ENCODE results near the gene TMEM184A.

TMEM184A gene

GRCh38 chr7:1555813-1556543, at the start of gene TMEM184A:
TMEM184A (minus strand) TSS chr7:1556205; CDS start chr7:1555484, 721 bp downstream.
- H3K9ac ChIP-seq (ENCODE audit: insufficient read length) = no peak within 1 kb of the TSS
- no peak within 1 kb of the TSS for H3K27ac ChIP-seq
- no peak for DNase-seq (ENCODE audit: low read depth, low spot score)

GRCh38 chr7:1604383-1604782, 48.4 kb upstream of the TMEM184A start:
- H3K4me3 ChIP-seq = no peak overlapping the region
- no peaks in the 10 kb centered on the region for H3K9me3 ChIP-seq (ENCODE audit: low read depth, low read length)
- no peaks in the 10 kb centered on the region for H3K36me3 ChIP-seq (ENCODE audit: insufficient read depth, low read length)
- no peak overlapping the region for H3K9ac ChIP-seq (ENCODE audit: insufficient read length)
- no peak for DNase-seq (ENCODE audit: low read depth, low spot score)
- H3K27ac ChIP-seq = no peak overlapping the region
- no peak for TF ChIP-seq FOXP2 (optimal IDR thresholded peaks at IDR 0.05; ENCODE audit: control extremely low read depth, extremely low read length, insufficient read depth)
- no peak for TF ChIP-seq POLR2AphosphoS5 (IDR thresholded peaks at IDR 0.05; ENCODE audit: borderline replicate concordance, low read depth, low read length)
- no peak for TF ChIP-seq EZH2 (IDR thresholded peaks at IDR 0.05)

More at GRCh38 chr7:1555813-1556543, at the start of gene TMEM184A:
- TF ChIP-seq FOXP2 (optimal IDR thresholded peaks at IDR 0.05; ENCODE audit: control extremely low read depth, extremely low read length, insufficient read depth) = no peak
- TF ChIP-seq EZH2 (IDR thresholded peaks at IDR 0.05) = no peak
- TF ChIP-seq POLR2AphosphoS5 (IDR thresholded peaks at IDR 0.05; ENCODE audit: borderline replicate concordance, low read depth, low read length) = no peak
- Histone ChIP-seq H3K36me3 (ENCODE audit: insufficient read depth, low read length) (no peaks in the 10 kb centered on the region), H3K9me3 (ENCODE audit: low read depth, low read length) (no peaks in the 10 kb centered on the region), H3K4me3 (no peak within 1 kb of the TSS)

- TF ChIP-seq FOXP2 (optimal IDR thresholded peaks at IDR 0.05; ENCODE audit: control extremely low read depth, extremely low read length, insufficient read depth) (no peak), EZH2 (IDR thresholded peaks at IDR 0.05) (no peak), POLR2AphosphoS5 (IDR thresholded peaks at IDR 0.05; ENCODE audit: borderline replicate concordance, low read depth, low read length) (no peak)
Measured at GRCh38 chr7:1603346-1604225, 47.6 kb upstream of the TMEM184A start.

GRCh38 chr7:1602386-1602785, 46.4 kb upstream of the TMEM184A start:
- Histone ChIP-seq H3K9me3 (ENCODE audit: low read depth, low read length) (no peaks in the 10 kb centered on the region), H3K9ac (ENCODE audit: insufficient read length) (no peak overlapping the region), H3K4me3 (no peak overlapping the region), H3K36me3 (ENCODE audit: insufficient read depth, low read length) (no peaks in the 10 kb centered on the region), H3K27ac (no peak overlapping the region)
- DNase-seq (ENCODE audit: low read depth, low spot score) = no peak
- TF ChIP-seq EZH2 (IDR thresholded peaks at IDR 0.05) (no peak), FOXP2 (optimal IDR thresholded peaks at IDR 0.05; ENCODE audit: control extremely low read depth, extremely low read length, insufficient read depth) (no peak), POLR2AphosphoS5 (IDR thresholded peaks at IDR 0.05; ENCODE audit: borderline replicate concordance, low read depth, low read length) (no peak)

More at GRCh38 chr7:1603346-1604225, 47.6 kb upstream of the TMEM184A start:
- no peaks in the 10 kb centered on the region for H3K36me3 ChIP-seq (ENCODE audit: insufficient read depth, low read length)
- H3K9me3 ChIP-seq (ENCODE audit: low read depth, low read length) = no peaks in the 10 kb centered on the region
- H3K9ac ChIP-seq (ENCODE audit: insufficient read length) = no peak overlapping the region
- H3K27ac ChIP-seq = no peak overlapping the region
- no peak overlapping the region for H3K4me3 ChIP-seq
- no peak for DNase-seq (ENCODE audit: low read depth, low spot score)

GRCh38 chr7:1601956-1602355, 46.0 kb upstream of the TMEM184A start:
- Histone ChIP-seq H3K36me3 (ENCODE audit: insufficient read depth, low read length) (no peaks in the 10 kb centered on the region), H3K9ac (ENCODE audit: insufficient read length) (no peak overlapping the region), H3K9me3 (ENCODE audit: low read depth, low read length) (no peaks in the 10 kb centered on the region), H3K27ac (no peak overlapping the region), H3K4me3 (no peak overlapping the region)
- DNase-seq (ENCODE audit: low read depth, low spot score) = no peak
- no peak for TF ChIP-seq POLR2AphosphoS5 (IDR thresholded peaks at IDR 0.05; ENCODE audit: borderline replicate concordance, low read depth, low read length)
- no peak for TF ChIP-seq EZH2 (IDR thresholded peaks at IDR 0.05)
- TF ChIP-seq FOXP2 (optimal IDR thresholded peaks at IDR 0.05; ENCODE audit: control extremely low read depth, extremely low read length, insufficient read depth) = no peak

- no peak for DNase-seq (ENCODE audit: low read depth, low spot score)
- no peak overlapping the region for H3K27ac ChIP-seq
Measured at GRCh38 chr7:1599640-1600395, 43.8 kb upstream of the TMEM184A start.

GRCh38 chr7:1598961-1599639, 43.1 kb upstream of the TMEM184A start:
- Histone ChIP-seq H3K36me3 (ENCODE audit: insufficient read depth, low read length) (no peaks in the 10 kb centered on the region), H3K4me3 (no peak overlapping the region), H3K9ac (ENCODE audit: insufficient read length) (no peak overlapping the region), H3K9me3 (ENCODE audit: low read depth, low read length) (no peaks in the 10 kb centered on the region), H3K27ac (no peak overlapping the region)
- TF ChIP-seq POLR2AphosphoS5 (IDR thresholded peaks at IDR 0.05; ENCODE audit: borderline replicate concordance, low read depth, low read length) (no peak), FOXP2 (optimal IDR thresholded peaks at IDR 0.05; ENCODE audit: control extremely low read depth, extremely low read length, insufficient read depth) (no peak), EZH2 (IDR thresholded peaks at IDR 0.05) (no peak)
- DNase-seq (ENCODE audit: low read depth, low spot score) = no peak

More at GRCh38 chr7:1599640-1600395, 43.8 kb upstream of the TMEM184A start:
- H3K9ac ChIP-seq (ENCODE audit: insufficient read length) = no peak overlapping the region
- no peaks in the 10 kb centered on the region for H3K9me3 ChIP-seq (ENCODE audit: low read depth, low read length)
- no peaks in the 10 kb centered on the region for H3K36me3 ChIP-seq (ENCODE audit: insufficient read depth, low read length)
- TF ChIP-seq FOXP2 (optimal IDR thresholded peaks at IDR 0.05; ENCODE audit: control extremely low read depth, extremely low read length, insufficient read depth) (no peak), POLR2AphosphoS5 (IDR thresholded peaks at IDR 0.05; ENCODE audit: borderline replicate concordance, low read depth, low read length) (no peak), EZH2 (IDR thresholded peaks at IDR 0.05) (no peak)
- no peak overlapping the region for H3K4me3 ChIP-seq

Data from SK-N-MC (cell line).